ENCODE results near the gene SWI5. TPM values are rescaled to one million over a fixed set of nuclear protein-coding genes. Genes with fewer than 3 reads are reported as not detected.

The SWI5 gene
- polyA plus RNA-seq, 3 donors = 14.4 to 18.0 (median 16.2) TPM

GRCh38 chr9:128304971-128305288, 28.9 kb downstream of the SWI5 start:
- intact Hi-C loops (cut with micrococcal nuclease) = no loop called here
- H3K27me3 Mint-ChIP-seq (ENCODE audit: low read depth in 3 of 3) = peaks cover 1 to 6% (median 2%) of the 10 kb centered on the region in 3 donors
- H3K27me3 ChIP-seq (ENCODE audit: control insufficient read depth in 2 of 2, insufficient read depth in 2 of 2, low read length in 2 of 2) = no peaks in the 10 kb centered on the region
- H3K27ac Mint-ChIP-seq = peak overlapping the region in 2 of 7 donors; percentile 19 to 20
- no peaks in the 10 kb centered on the region for H3K4me1 ChIP-seq (ENCODE audit: control insufficient read depth in 1 of 2, insufficient read depth in 2 of 2, low read length in 2 of 2)
- no peak overlapping the region for H3K4me2 ChIP-seq (replicated peaks; ENCODE audit: extremely low read depth, low read length, poor library complexity, severe bottlenecking)
- H3K36me3 Mint-ChIP-seq = peaks cover 11 to 22% of the 10 kb centered on the region in 2 donors
- no peak overlapping the region for H2AFZ ChIP-seq (ENCODE audit: insufficient read depth, low read depth, low read length, poor library complexity, severe bottlenecking)
- H3K9ac ChIP-seq (ENCODE audit: insufficient read depth, low read length, poor library complexity, severe bottlenecking) = no peak overlapping the region
- H4K20me1 ChIP-seq (ENCODE audit: insufficient read depth, low read length) = no peaks in the 10 kb centered on the region
- DNase-seq = no peak
- H3K4me3 Mint-ChIP-seq = no peak overlapping the region
- no peaks in the 10 kb centered on the region for H3K79me2 ChIP-seq (ENCODE audit: insufficient read depth, low read length)
- TF ChIP-seq CTCF (IDR thresholded peaks at IDR 0.05) = no peak
- H3K4me1 Mint-ChIP-seq = no peaks in the 10 kb centered on the region
- WGBS (ENCODE audit: insufficient coverage) = 100% methylated on average over 1 of the region's 5 CpGs
- no peak overlapping the region for H3K4me3 ChIP-seq (replicated peaks in 1 of 3; ENCODE audit: low read depth in 2 of 3, low read length in 3 of 3)
- H3K27ac ChIP-seq (ENCODE audit: low read depth in 1 of 2, low read length in 2 of 2) = no peak overlapping the region
- peaks cover 0 to 3% (median 0%) of the 10 kb centered on the region in 7 donors for H3K9me3 Mint-ChIP-seq
- no peaks in the 10 kb centered on the region for H3K9me3 ChIP-seq (replicated peaks in 1 of 2; ENCODE audit: control insufficient read depth in 1 of 2, insufficient read depth in 1 of 2, low read length in 2 of 2)
- H3K36me3 ChIP-seq (replicated peaks in 1 of 2; ENCODE audit: control insufficient read depth in 1 of 2, insufficient read depth in 2 of 2, low read length in 2 of 2) = peaks cover 9 to 16% of the 10 kb centered on the region in 2 donors

- WGBS (ENCODE audit: insufficient coverage) = 99% methylated on average over 16 of the region's 16 CpGs
- Histone ChIP-seq H3K27me3 (ENCODE audit: control insufficient read depth in 2 of 2, insufficient read depth in 2 of 2, low read length in 2 of 2) (no peaks in the 10 kb centered on the region), H3K36me3 (replicated peaks in 1 of 2; ENCODE audit: control insufficient read depth in 1 of 2, insufficient read depth in 2 of 2, low read length in 2 of 2) (peaks cover 35 to 43% of the 10 kb centered on the region in 2 donors), H2AFZ (ENCODE audit: insufficient read depth, low read depth, low read length, poor library complexity, severe bottlenecking) (no peak overlapping the region), H3K27ac (ENCODE audit: low read depth in 1 of 2, low read length in 2 of 2) (no peak overlapping the region), H3K79me2 (ENCODE audit: insufficient read depth, low read length) (no peaks in the 10 kb centered on the region), H3K9me3 (replicated peaks in 1 of 2; ENCODE audit: control insufficient read depth in 1 of 2, insufficient read depth in 1 of 2, low read length in 2 of 2) (no peaks in the 10 kb centered on the region), H4K20me1 (ENCODE audit: insufficient read depth, low read length) (no peaks in the 10 kb centered on the region), H3K4me2 (replicated peaks; ENCODE audit: extremely low read depth, low read length, poor library complexity, severe bottlenecking) (no peak overlapping the region), H3K9ac (ENCODE audit: insufficient read depth, low read length, poor library complexity, severe bottlenecking) (no peak overlapping the region), H3K4me1 (ENCODE audit: control insufficient read depth in 1 of 2, insufficient read depth in 2 of 2, low read length in 2 of 2) (no peaks in the 10 kb centered on the region), H3K4me3 (replicated peaks in 1 of 3; ENCODE audit: low read depth in 2 of 3, low read length in 3 of 3) (no peak overlapping the region)
- TF ChIP-seq CTCF (IDR thresholded peaks at IDR 0.05) = no peak
- Mint-ChIP-seq H3K27ac (peak overlapping the region in 2 of 7 donors; percentile 22 to 48), H3K9me3 (peaks cover 0 to 3% (median 0%) of the 10 kb centered on the region in 7 donors), H3K36me3 (peaks cover 33 to 54% of the 10 kb centered on the region in 2 donors), H3K4me1 (no peaks in the 10 kb centered on the region), H3K27me3 (ENCODE audit: low read depth in 3 of 3) (peaks cover 0 to 2% (median 2%) of the 10 kb centered on the region in 3 donors), H3K4me3 (no peak overlapping the region)
- no peak for DNase-seq
- intact Hi-C loops (cut with micrococcal nuclease) = no loop called here
These were observed 33.5 kb downstream of the SWI5 start for GRCh38 chr9:128309551-128309950.

Measured in CD14-positive monocyte (primary cell).